Measurements from ENCODE around the gene RSPH4A.
"Not testable (repeated sequence)": the region's sequence is repeated elsewhere in the genome, so short reads cannot be mapped to it uniquely, and the experiment has no call there.

RSPH4A gene

GRCh38 chr6:116662202-116662601, 45.9 kb downstream of the RSPH4A start:
- no peak for TF ChIP-seq CTCF (IDR thresholded peaks at IDR 0.05; ENCODE audit: low read depth, low read length)
- no peaks in the 10 kb centered on the region for H3K27me3 ChIP-seq (ENCODE audit: insufficient read depth, low read depth, severe bottlenecking)
- H3K27ac ChIP-seq, result no peak overlapping the region
- H3K36me3 ChIP-seq, result peaks cover 14% of the 10 kb centered on the region
- no peak overlapping the region for H3K4me3 ChIP-seq (ENCODE audit: low read depth, low read length)
- H3K9me3 ChIP-seq (ENCODE audit: severe bottlenecking), result no peaks in the 10 kb centered on the region
- DNase-seq, result no peak

- Histone ChIP-seq H3K27me3 (ENCODE audit: insufficient read depth, low read depth, severe bottlenecking) (no peaks in the 10 kb centered on the region), H3K4me3 (ENCODE audit: low read depth, low read length) (no peak overlapping the region), H3K27ac (no peak overlapping the region), H3K9me3 (ENCODE audit: severe bottlenecking) (no peaks in the 10 kb centered on the region), H3K36me3 (peaks cover 7% of the 10 kb centered on the region)
- no peak for DNase-seq
- TF ChIP-seq CTCF (IDR thresholded peaks at IDR 0.05; ENCODE audit: low read depth, low read length), result no peak
Measured at GRCh38 chr6:116663308-116663707, 47.0 kb downstream of the RSPH4A start.

- H3K36me3 ChIP-seq; H3K4me3 ChIP-seq (ENCODE audit: low read depth, low read length); H3K27ac ChIP-seq; H3K9me3 ChIP-seq (ENCODE audit: severe bottlenecking); DNase-seq; H3K27me3 ChIP-seq (ENCODE audit: insufficient read depth, low read depth, severe bottlenecking): not testable (repeated sequence)
Measured at GRCh38 chr6:116664169-116664568, 47.9 kb downstream of the RSPH4A start.

GRCh38 chr6:116665464-116665863, 49.2 kb downstream of the RSPH4A start:
- Histone ChIP-seq H3K27ac (no peak overlapping the region), H3K4me3 (ENCODE audit: low read depth, low read length) (no peak overlapping the region), H3K27me3 (ENCODE audit: insufficient read depth, low read depth, severe bottlenecking) (no peaks in the 10 kb centered on the region), H3K9me3 (ENCODE audit: severe bottlenecking) (no peaks in the 10 kb centered on the region), H3K36me3 (peaks cover 4% of the 10 kb centered on the region)
- no peak for TF ChIP-seq CTCF (IDR thresholded peaks at IDR 0.05; ENCODE audit: low read depth, low read length)
- no peak for DNase-seq

GRCh38 chr6:116666869-116667268, 50.6 kb downstream of the RSPH4A start:
- no peak for DNase-seq
- no peak for TF ChIP-seq CTCF (IDR thresholded peaks at IDR 0.05; ENCODE audit: low read depth, low read length)

GRCh38 chr6:116667623-116668022, 51.3 kb downstream of the RSPH4A start:
- peak overlapping the region; percentile 99 for H3K4me3 ChIP-seq (ENCODE audit: low read depth, low read length)
- no peak overlapping the region; the same call in 1 of the 2 replicates for H3K27ac ChIP-seq
- H3K36me3 ChIP-seq, result peaks cover 4% of the 10 kb centered on the region
- H3K27me3 ChIP-seq (ENCODE audit: insufficient read depth, low read depth, severe bottlenecking), result no peaks in the 10 kb centered on the region
- no peak for DNase-seq
- H3K9me3 ChIP-seq (ENCODE audit: severe bottlenecking), result no peaks in the 10 kb centered on the region
- no peak for TF ChIP-seq CTCF (IDR thresholded peaks at IDR 0.05; ENCODE audit: low read depth, low read length)

More at GRCh38 chr6:116666869-116667268, 50.6 kb downstream of the RSPH4A start:
- Histone ChIP-seq H3K27me3 (ENCODE audit: insufficient read depth, low read depth, severe bottlenecking) (no peaks in the 10 kb centered on the region), H3K4me3 (ENCODE audit: low read depth, low read length) (no peak overlapping the region), H3K27ac (no peak overlapping the region), H3K9me3 (ENCODE audit: severe bottlenecking) (no peaks in the 10 kb centered on the region), H3K36me3 (peaks cover 4% of the 10 kb centered on the region)

All from WERI-Rb-1 (cell line).